HCT116 (cell line): ENCODE data around the gene SHANK1. TPM values are rescaled to one million over a fixed set of nuclear protein-coding genes. Genes with fewer than 3 reads are reported as not detected.

Experiments used
- ATAC-seq: fragments of 200-7000 bp; cut with Tn5 transposase; 2 replicates; pipeline ENCODE4 v1.9.1; 2020; ENCODE audit warnings: mild to moderate bottlenecking, moderate library complexity
- BruUV-seq: library from RNA; stranded (reverse); fragments of 400-500 nt; replicated peaks from 2 replicates; lab custom pipeline; 2021; lab: Mats Ljungman, UMichigan
- CTCF ChIA-PET: fragments of 300-600 bp; sonication (Branson Sonifier 250); formaldehyde crosslinking; loops from one replicate; lab custom pipeline; 2021; ENCODE audit warnings: antibody characterized with exemption; lab: Charles Lee
- POLR2A ChIA-PET: fragments of 300-600, 350-600 bp; sonication (Branson Sonifier 250); formaldehyde crosslinking; loops from one replicate; lab custom pipeline; 2021; ENCODE audit warnings: antibody characterized with exemption; lab: Charles Lee
- RAD21 ChIA-PET, 2 experiments: fragments of 300-600 bp; sonication (Branson Sonifier 250); formaldehyde crosslinking; loops; one replicate each; lab custom pipeline; 2023; ENCODE audit warnings: low total read pairs in 2 of 2; ENCODE audit not compliant: uncharacterized antibody in 2 of 2, unreplicated experiment in 2 of 2, low non-redundant PET in 1 of 2; lab: Charles Lee
- DNase-seq: peaks from one replicate; pipeline ENCODE4 v3.0.0-alpha.2; 2010; ENCODE audit warnings: low read depth, low spot score
- H2AFZ ChIP-seq: fragments of 200-600 bp; shearing (Covaris generic), sonication (generic); 2 replicates; pipeline ENCODE4 v1.6.1; 2017; ENCODE audit warnings: low read depth, mixed run types, mixed read lengths, antibody characterized with exemption, low read length; ENCODE audit not compliant: poor library complexity, severe bottlenecking
- H3K27ac ChIP-seq: 2 replicates; pipeline ENCODE4 v1.5.1; 2012; ENCODE audit warnings: low read depth, low read length
- H3K27me3 ChIP-seq: fragments of 200-600 bp; sonication (generic); 2 replicates; pipeline ENCODE4 v1.6.1; 2016; ENCODE audit warnings: mixed run types, low read length, mixed read lengths; ENCODE audit not compliant: insufficient read depth
- H3K36me3 ChIP-seq, 2 experiments: fragments of 200-500 bp in 1 of 2; fragments of 200-600 bp in 1 of 2; sonication (Bioruptor generic) in 1 of 2; sonication (generic) in 1 of 2; 2 replicates each; pipeline versions ENCODE4 v1.5.1 to v1.6.1; 2014 to 2016; ENCODE audit warnings: low read length in 2 of 2, inconsistent platforms in 1 of 2, mixed read lengths in 1 of 2, mixed run types in 1 of 2; ENCODE audit not compliant: insufficient read depth in 2 of 2, control insufficient read depth in 1 of 2
- H3K4me1 ChIP-seq, 2 experiments: fragments of 200-600 bp in 1 of 2; sonication (generic) in 1 of 2; 2 replicates each; pipeline versions ENCODE4 v1.5.1 to v1.6.1; 2012 to 2017; ENCODE audit warnings: low read length in 2 of 2, inconsistent platforms in 1 of 2, mild to moderate bottlenecking in 1 of 2, mixed read lengths in 1 of 2, mixed run types in 1 of 2, moderate library complexity in 1 of 2; ENCODE audit not compliant: insufficient read depth in 2 of 2, control insufficient read depth in 1 of 2
- H3K4me2 ChIP-seq: fragments of 200-600 bp; sonication (generic); 2 replicates; pipeline ENCODE4 v1.6.1; 2017; ENCODE audit warnings: mixed run types, low read length, mixed read lengths
- H3K4me3 ChIP-seq, 2 experiments: fragments of 200-600 bp in 1 of 2; sonication (generic) in 1 of 2; replicated peaks in 1 of 2; 2 replicates each; pipeline ENCODE4 v1.5.1; 2011 to 2016; ENCODE audit warnings: low read length in 2 of 2, control low read depth in 1 of 2, low read depth in 1 of 2, mild to moderate bottlenecking in 1 of 2, mixed read lengths in 1 of 2, mixed run types in 1 of 2
- H3K79me2 ChIP-seq: fragments of 200-600 bp; sonication (generic); 2 replicates; pipeline ENCODE4 v1.6.1; 2017; ENCODE audit warnings: mild to moderate bottlenecking, mixed run types, low read length, moderate library complexity, mixed read lengths; ENCODE audit not compliant: insufficient read depth
- H3K9ac ChIP-seq: fragments of 200-600 bp; sonication (generic); 2 replicates; pipeline ENCODE4 v1.6.1; 2016; ENCODE audit warnings: low read length, mixed read lengths
- H3K9me2 ChIP-seq: fragments of 200-600 bp; sonication (generic), shearing (Covaris generic); 2 replicates; pipeline ENCODE4 v1.6.1; 2017; ENCODE audit warnings: mixed run types, mild to moderate bottlenecking, moderate library complexity; ENCODE audit not compliant: insufficient read depth
- H3K9me3 ChIP-seq, 2 experiments: fragments of 200-500 bp in 1 of 2; fragments of 200-600 bp in 1 of 2; sonication (Bioruptor generic) in 1 of 2; sonication (generic) in 1 of 2; 2 replicates each; pipeline ENCODE4 v1.6.1; 2014 to 2017; ENCODE audit warnings: low read length in 2 of 2, mixed read lengths in 2 of 2, inconsistent platforms in 1 of 2, low read depth in 1 of 2, mild to moderate bottlenecking in 1 of 2, mixed run types in 1 of 2, moderate library complexity in 1 of 2; ENCODE audit not compliant: control insufficient read depth in 1 of 2, insufficient read depth in 1 of 2
- H4K20me1 ChIP-seq: fragments of 200-600 bp; sonication (generic), shearing (Covaris generic); 2 replicates; pipeline ENCODE4 v1.6.1; 2017; ENCODE audit warnings: mixed run types, mild to moderate bottlenecking, moderate library complexity; ENCODE audit not compliant: insufficient read depth
- CBX3 ChIP-seq: IDR thresholded peaks from 2 replicates; pipeline ENCODE4 v1.6.1; 2012; ENCODE audit warnings: low read depth
- CTCF ChIP-seq, 3 experiments: fragments of 200-600 bp in 1 of 3; sonication (generic) in 1 of 3; IDR thresholded peaks in 2 of 3; conservative IDR thresholded peaks in 1 of 3; 2 replicates each; pipeline ENCODE4 v1.5.1; 2012 to 2017; ENCODE audit warnings: low read depth in 2 of 3, low read length in 2 of 3, antibody characterized with exemption in 1 of 3, borderline replicate concordance in 1 of 3, control low read depth in 1 of 3, mild to moderate bottlenecking in 1 of 3, mixed read lengths in 1 of 3, mixed run types in 1 of 3, moderate library complexity in 1 of 3; ENCODE audit not compliant: insufficient read depth in 1 of 3
- EGR1 ChIP-seq: IDR thresholded peaks from 2 replicates; pipeline ENCODE4 v1.6.1; 2012; ENCODE audit warnings: low read depth
- EZH2phosphoT487 ChIP-seq: fragments of 200-600 bp; IDR thresholded peaks from 2 replicates; pipeline ENCODE4 v1.6.1; 2018; ENCODE audit warnings: antibody characterized with exemption, borderline replicate concordance
- FOSL1 ChIP-seq: IDR thresholded peaks from 2 replicates; pipeline ENCODE4 v1.6.1; 2012; ENCODE audit warnings: low read depth
- JUND ChIP-seq: IDR thresholded peaks from 2 replicates; pipeline ENCODE4 v1.6.1; 2012
- MAX ChIP-seq: IDR thresholded peaks from 2 replicates; pipeline ENCODE4 v1.6.1; 2012
- POLR2A ChIP-seq: IDR thresholded peaks from 2 replicates; pipeline ENCODE4 v1.7.0; 2011; ENCODE audit warnings: borderline replicate concordance; ENCODE audit not compliant: insufficient read depth, insufficient read length; ENCODE audit errors: extremely low read depth
- POLR2AphosphoS5 ChIP-seq: IDR thresholded peaks from 2 replicates; pipeline ENCODE4 v1.6.1; 2011; ENCODE audit warnings: mild to moderate bottlenecking, low read depth, low read length, moderate library complexity
- SP1 ChIP-seq: IDR thresholded peaks from 2 replicates; pipeline ENCODE4 v1.6.1; 2012; ENCODE audit warnings: low read depth
- SRF ChIP-seq: IDR thresholded peaks from 2 replicates; pipeline ENCODE4 v1.6.1; 2012; ENCODE audit warnings: low read depth
- ZNF274 ChIP-seq: fragments of 200-500 bp; sonication (Bioruptor generic); IDR thresholded peaks from 2 replicates; pipeline ENCODE4 v1.6.1; 2014; ENCODE audit warnings: mild to moderate bottlenecking, low read depth, low read length, inconsistent platforms
- intact Hi-C: fragments of 100-400 bp; cut with micrococcal nuclease; formaldehyde crosslinking; loops from 2 replicates; pipeline ENCODE4 v1.10.0; 2022
- total RNA-seq: library from RNA; stranded (reverse); gene quantifications from one replicate; pipeline ENCODE4 v1.2.1, GENCODE V29; 2021; ENCODE audit not compliant: unreplicated experiment
- TF ChIP-seq, protein P1 (sequence below): IDR thresholded peaks from 2 replicates; pipeline ENCODE4 v1.6.1; 2012; ENCODE audit warnings: low read depth
- TF ChIP-seq, protein P2 (sequence below): IDR thresholded peaks from 2 replicates; pipeline ENCODE4 v1.6.1; 2012
- TF ChIP-seq, protein P3 (sequence below): IDR thresholded peaks from 2 replicates; pipeline ENCODE4 v1.6.1; 2011; ENCODE audit warnings: mild to moderate bottlenecking, low read length, moderate library complexity; ENCODE audit not compliant: insufficient replicate concordance; ENCODE audit errors: extremely low read depth

SHANK1 gene
- total RNA-seq, 1 experiment from 2014 or later, result 3.0 TPM

- ChIA-PET RAD21 (interaction anchor here (0.6 to 1.2 kb wide), 6 partner anchors 22 to 480 kb away, joined by 3 to 9 read pairs (median 3); no protein-coding TSS in a partner anchor), POLR2A (interaction anchor here (0.8 kb wide), 1 partner anchor 218 kb away, joined by 3 read pairs; no protein-coding TSS in a partner anchor), CTCF (interaction anchor here (0.6 to 5.0 kb wide), 17 partner anchors 13 to 393 kb away, joined by 3 to 46 read pairs (median 5); partner anchors contain the start of gene KLK8)
- Histone ChIP-seq H3K4me1 (0 out of 4 replicates have a peak, but pooled peaks cover 0 to 2% of the 10 kb centered on the region in 2 experiments), H3K4me3 (no peak overlapping the region), H3K36me3 (no peaks in the 10 kb centered on the region), H2AFZ (no peak overlapping the region), H3K9ac (no peak overlapping the region), H3K4me2 (no peak overlapping the region), H3K9me2 (no peaks in the 10 kb centered on the region), H4K20me1 (no peaks in the 10 kb centered on the region), H3K9me3 (no peaks in the 10 kb centered on the region), H3K79me2 (no peaks in the 10 kb centered on the region), H3K27ac (no peak overlapping the region), H3K27me3 (peaks cover 21% of the 10 kb centered on the region; the same call in 1 of the 2 replicates)
- intact Hi-C loops, result loop anchor here (10.0 kb wide), 1 partner anchor 338 kb away; the partner anchor contains the start of gene NAPSA
- ATAC-seq (no peak), DNase-seq (no peak)
- TF ChIP-seq ZNF274 (no peak), POLR2AphosphoS5 (no peak), JUND (no peak), FOSL1 (no peak), EGR1 (no peak), CBX3 (no peak), MAX (no peak), CTCF (IDR thresholded peaks at IDR 0.05 in 2 of 3, conservative IDR thresholded peaks at IDR 0.05 in 1 of 3; ENCODE audit: borderline replicate concordance in 1 of 3, insufficient read depth in 1 of 3, low read depth in 2 of 3, low read length in 2 of 3) (no peak), SP1 (no peak), SRF (no peak), POLR2A (no peak), EZH2phosphoT487 (no peak)
- TF ChIP-seq, protein P1, sequence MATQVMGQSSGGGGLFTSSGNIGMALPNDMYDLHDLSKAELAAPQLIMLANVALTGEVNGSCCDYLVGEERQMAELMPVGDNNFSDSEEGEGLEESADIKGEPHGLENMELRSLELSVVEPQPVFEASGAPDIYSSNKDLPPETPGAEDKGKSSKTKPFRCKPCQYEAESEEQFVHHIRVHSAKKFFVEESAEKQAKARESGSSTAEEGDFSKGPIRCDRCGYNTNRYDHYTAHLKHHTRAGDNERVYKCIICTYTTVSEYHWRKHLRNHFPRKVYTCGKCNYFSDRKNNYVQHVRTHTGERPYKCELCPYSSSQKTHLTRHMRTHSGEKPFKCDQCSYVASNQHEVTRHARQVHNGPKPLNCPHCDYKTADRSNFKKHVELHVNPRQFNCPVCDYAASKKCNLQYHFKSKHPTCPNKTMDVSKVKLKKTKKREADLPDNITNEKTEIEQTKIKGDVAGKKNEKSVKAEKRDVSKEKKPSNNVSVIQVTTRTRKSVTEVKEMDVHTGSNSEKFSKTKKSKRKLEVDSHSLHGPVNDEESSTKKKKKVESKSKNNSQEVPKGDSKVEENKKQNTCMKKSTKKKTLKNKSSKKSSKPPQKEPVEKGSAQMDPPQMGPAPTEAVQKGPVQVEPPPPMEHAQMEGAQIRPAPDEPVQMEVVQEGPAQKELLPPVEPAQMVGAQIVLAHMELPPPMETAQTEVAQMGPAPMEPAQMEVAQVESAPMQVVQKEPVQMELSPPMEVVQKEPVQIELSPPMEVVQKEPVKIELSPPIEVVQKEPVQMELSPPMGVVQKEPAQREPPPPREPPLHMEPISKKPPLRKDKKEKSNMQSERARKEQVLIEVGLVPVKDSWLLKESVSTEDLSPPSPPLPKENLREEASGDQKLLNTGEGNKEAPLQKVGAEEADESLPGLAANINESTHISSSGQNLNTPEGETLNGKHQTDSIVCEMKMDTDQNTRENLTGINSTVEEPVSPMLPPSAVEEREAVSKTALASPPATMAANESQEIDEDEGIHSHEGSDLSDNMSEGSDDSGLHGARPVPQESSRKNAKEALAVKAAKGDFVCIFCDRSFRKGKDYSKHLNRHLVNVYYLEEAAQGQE, result no peak
- TF ChIP-seq, protein P2, sequence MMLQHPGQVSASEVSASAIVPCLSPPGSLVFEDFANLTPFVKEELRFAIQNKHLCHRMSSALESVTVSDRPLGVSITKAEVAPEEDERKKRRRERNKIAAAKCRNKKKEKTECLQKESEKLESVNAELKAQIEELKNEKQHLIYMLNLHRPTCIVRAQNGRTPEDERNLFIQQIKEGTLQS, result no peak
- TF ChIP-seq, protein P3, sequence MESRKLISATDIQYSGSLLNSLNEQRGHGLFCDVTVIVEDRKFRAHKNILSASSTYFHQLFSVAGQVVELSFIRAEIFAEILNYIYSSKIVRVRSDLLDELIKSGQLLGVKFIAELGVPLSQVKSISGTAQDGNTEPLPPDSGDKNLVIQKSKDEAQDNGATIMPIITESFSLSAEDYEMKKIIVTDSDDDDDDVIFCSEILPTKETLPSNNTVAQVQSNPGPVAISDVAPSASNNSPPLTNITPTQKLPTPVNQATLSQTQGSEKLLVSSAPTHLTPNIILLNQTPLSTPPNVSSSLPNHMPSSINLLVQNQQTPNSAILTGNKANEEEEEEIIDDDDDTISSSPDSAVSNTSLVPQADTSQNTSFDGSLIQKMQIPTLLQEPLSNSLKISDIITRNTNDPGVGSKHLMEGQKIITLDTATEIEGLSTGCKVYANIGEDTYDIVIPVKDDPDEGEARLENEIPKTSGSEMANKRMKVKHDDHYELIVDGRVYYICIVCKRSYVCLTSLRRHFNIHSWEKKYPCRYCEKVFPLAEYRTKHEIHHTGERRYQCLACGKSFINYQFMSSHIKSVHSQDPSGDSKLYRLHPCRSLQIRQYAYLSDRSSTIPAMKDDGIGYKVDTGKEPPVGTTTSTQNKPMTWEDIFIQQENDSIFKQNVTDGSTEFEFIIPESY, result no peak
- no TSS peak for BruUV-seq
Measured at GRCh38 chr19:50702871-50703829, 16.5 kb downstream of the SHANK1 start.
